ENCODE data around the gene TNS1. TPM values are rescaled to one million over a fixed set of nuclear protein-coding genes. Genes with fewer than 3 reads are reported as not detected.
A peak's percentile ranks its signal among the peaks of the same experiment; 100 is the strongest.

Gene TNS1
- polyA plus RNA-seq, 1 of the 3 experiments (the other 2 are of a cell fraction) = 12.1 TPM

DNA sequence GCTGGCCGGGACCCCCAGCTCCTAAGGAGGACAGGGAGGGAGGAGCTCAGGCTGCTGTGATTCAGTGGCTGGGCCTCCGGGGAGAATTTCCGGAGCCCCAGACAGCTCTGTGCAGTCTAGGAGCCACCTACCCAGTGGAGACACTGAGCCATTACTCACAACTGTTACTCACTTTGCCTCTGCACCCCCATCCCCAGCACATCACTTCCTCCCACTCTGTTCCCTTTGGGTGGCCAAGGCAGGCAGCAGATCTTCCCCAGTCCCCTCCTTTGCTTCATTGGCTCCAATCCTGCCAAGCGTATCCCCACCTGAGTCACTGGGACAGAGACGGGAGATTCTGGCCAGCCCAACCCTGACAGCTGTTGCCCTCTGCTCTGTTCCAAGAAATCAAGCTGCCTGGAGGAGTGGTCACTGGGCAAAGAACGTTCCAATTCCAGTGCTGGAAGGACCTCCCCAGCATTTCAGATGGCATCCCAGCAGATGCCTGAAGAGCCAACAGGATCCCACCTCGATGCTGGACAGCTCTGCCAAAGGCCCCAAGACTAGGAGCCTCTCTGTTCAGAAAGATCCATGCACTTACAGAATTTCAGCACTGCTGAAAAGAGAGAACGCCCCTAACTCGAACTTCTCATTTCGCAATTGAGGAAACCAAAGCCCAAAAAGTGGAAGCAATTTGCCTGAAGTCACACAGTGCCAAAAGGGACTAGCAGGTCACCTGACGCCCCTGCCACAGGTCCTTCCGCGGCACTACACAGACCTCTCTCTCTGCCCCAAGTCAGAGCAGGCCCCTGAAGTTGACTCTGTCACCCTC lies 68.3 kb downstream of the TNS1 start:
- Histone ChIP-seq H3K4me2 (peak overlapping the region; percentile 72), H3K9me2 (no peaks in the 10 kb centered on the region), H2AFZ (ENCODE audit: low read depth) (no peak overlapping the region), H3K36me3 (replicated peaks in 1 of 2; ENCODE audit: control insufficient read depth in 1 of 2, insufficient read depth in 2 of 2, low read length in 1 of 2) (peaks cover 0 to 2% of the 10 kb centered on the region in 2 experiments), H3K4me1 (ENCODE audit: control insufficient read depth in 1 of 2, insufficient read depth in 2 of 2, low read depth in 1 of 2, low read length in 1 of 2) (peaks cover 75 to 94% of the 10 kb centered on the region in 2 experiments), H3F3A (replicated peaks; ENCODE audit: insufficient read depth) (peaks cover 35% of the 10 kb centered on the region), H3K9ac (peak overlapping the region; percentile 43; the same call in 1 of the 2 replicates), H3K4me3 (ENCODE audit: low read depth in 2 of 2, low read length in 1 of 2) (0 out of 4 replicates have a peak overlapping the region, but pooled peaks of 1 of the 2 experiments have one; percentile 15), H3K9me3 (no peaks in the 10 kb centered on the region), H4K20me1 (ENCODE audit: insufficient read depth) (peaks cover 29% of the 10 kb centered on the region; the same call in 1 of the 2 replicates), H3K27ac (ENCODE audit: low read depth in 2 of 2, low read length in 1 of 2) (peak overlapping the region; percentile 86 to 96), H3K27me3 (ENCODE audit: insufficient read depth) (no peaks in the 10 kb centered on the region), H3K79me2 (ENCODE audit: insufficient read depth) (peaks cover 95% of the 10 kb centered on the region)
- no peak for DNase-seq
- ChIA-PET CTCF (interaction anchor here (0.7 to 14.7 kb wide), 10 partner anchors 12 to 146 kb away, joined by 3 to 129 read pairs (median 15); no protein-coding TSS in a partner anchor), POLR2A (interaction anchor here (1.0 to 3.9 kb wide), 4 partner anchors 9 to 46 kb away, joined by 3 to 28 read pairs (median 13); no protein-coding TSS in a partner anchor)
- WGBS (ENCODE audit: low lambda C conversion rate) = 44% methylated on average over 11 of the region's 13 CpGs
- TF ChIP-seq RAD21 (IDR thresholded peaks at IDR 0.05; ENCODE audit: low read length) = no peak
- no peak for TF ChIP-seq FOXJ3 (CRISPR knock-in tag; IDR thresholded peaks at IDR 0.05)
- TF ChIP-seq, protein P1, sequence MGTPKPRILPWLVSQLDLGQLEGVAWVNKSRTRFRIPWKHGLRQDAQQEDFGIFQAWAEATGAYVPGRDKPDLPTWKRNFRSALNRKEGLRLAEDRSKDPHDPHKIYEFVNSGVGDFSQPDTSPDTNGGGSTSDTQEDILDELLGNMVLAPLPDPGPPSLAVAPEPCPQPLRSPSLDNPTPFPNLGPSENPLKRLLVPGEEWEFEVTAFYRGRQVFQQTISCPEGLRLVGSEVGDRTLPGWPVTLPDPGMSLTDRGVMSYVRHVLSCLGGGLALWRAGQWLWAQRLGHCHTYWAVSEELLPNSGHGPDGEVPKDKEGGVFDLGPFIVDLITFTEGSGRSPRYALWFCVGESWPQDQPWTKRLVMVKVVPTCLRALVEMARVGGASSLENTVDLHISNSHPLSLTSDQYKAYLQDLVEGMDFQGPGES (IDR thresholded peaks at IDR 0.05; ENCODE audit: low read depth, low read length) = no peak
- TF ChIP-seq POLR2AphosphoS5 (IDR thresholded peaks at IDR 0.05; ENCODE audit: low read depth, low read length) = no peak
- TF ChIP-seq NFIC (IDR thresholded peaks at IDR 0.05; ENCODE audit: borderline replicate concordance) = peak; percentile 82
- 0 out of 2 replicates have a peak, but pooled peaks have one; percentile 45 for TF ChIP-seq GABPA (IDR thresholded peaks at IDR 0.05; ENCODE audit: low read depth)
- TF ChIP-seq, protein P2, sequence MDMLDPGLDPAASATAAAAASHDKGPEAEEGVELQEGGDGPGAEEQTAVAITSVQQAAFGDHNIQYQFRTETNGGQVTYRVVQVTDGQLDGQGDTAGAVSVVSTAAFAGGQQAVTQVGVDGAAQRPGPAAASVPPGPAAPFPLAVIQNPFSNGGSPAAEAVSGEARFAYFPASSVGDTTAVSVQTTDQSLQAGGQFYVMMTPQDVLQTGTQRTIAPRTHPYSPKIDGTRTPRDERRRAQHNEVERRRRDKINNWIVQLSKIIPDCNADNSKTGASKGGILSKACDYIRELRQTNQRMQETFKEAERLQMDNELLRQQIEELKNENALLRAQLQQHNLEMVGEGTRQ (IDR thresholded peaks at IDR 0.05; ENCODE audit: borderline replicate concordance, low read depth, low read length) = no peak
- 0 out of 2 replicates have a peak, but pooled peaks have one; percentile 15 for TF ChIP-seq SIN3A (IDR thresholded peaks at IDR 0.05; ENCODE audit: borderline replicate concordance, low read depth, low read length)
- TF ChIP-seq FOSL2 (IDR thresholded peaks at IDR 0.05; ENCODE audit: borderline replicate concordance, low read depth) = peak; percentile 80
- no peak; the same call in 1 of the 2 replicates for TF ChIP-seq TEAD4 (IDR thresholded peaks at IDR 0.05; ENCODE audit: borderline replicate concordance, insufficient read depth)
- no peak for TF ChIP-seq MEF2A (IDR thresholded peaks at IDR 0.05; ENCODE audit: borderline replicate concordance, low read depth)
- TF ChIP-seq, protein P3, sequence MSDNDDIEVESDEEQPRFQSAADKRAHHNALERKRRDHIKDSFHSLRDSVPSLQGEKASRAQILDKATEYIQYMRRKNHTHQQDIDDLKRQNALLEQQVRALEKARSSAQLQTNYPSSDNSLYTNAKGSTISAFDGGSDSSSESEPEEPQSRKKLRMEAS (IDR thresholded peaks at IDR 0.05; ENCODE audit: low read depth) = 0 out of 2 replicates have a peak, but pooled peaks have one; percentile 34
- TF ChIP-seq, protein P4, sequence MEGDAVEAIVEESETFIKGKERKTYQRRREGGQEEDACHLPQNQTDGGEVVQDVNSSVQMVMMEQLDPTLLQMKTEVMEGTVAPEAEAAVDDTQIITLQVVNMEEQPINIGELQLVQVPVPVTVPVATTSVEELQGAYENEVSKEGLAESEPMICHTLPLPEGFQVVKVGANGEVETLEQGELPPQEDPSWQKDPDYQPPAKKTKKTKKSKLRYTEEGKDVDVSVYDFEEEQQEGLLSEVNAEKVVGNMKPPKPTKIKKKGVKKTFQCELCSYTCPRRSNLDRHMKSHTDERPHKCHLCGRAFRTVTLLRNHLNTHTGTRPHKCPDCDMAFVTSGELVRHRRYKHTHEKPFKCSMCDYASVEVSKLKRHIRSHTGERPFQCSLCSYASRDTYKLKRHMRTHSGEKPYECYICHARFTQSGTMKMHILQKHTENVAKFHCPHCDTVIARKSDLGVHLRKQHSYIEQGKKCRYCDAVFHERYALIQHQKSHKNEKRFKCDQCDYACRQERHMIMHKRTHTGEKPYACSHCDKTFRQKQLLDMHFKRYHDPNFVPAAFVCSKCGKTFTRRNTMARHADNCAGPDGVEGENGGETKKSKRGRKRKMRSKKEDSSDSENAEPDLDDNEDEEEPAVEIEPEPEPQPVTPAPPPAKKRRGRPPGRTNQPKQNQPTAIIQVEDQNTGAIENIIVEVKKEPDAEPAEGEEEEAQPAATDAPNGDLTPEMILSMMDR (IDR thresholded peaks at IDR 0.05) = no peak
- TF ChIP-seq ELF1 (IDR thresholded peaks at IDR 0.05) = no peak
- TF ChIP-seq RCOR1 (IDR thresholded peaks at IDR 0.05; ENCODE audit: low read length) = no peak
- TF ChIP-seq, protein P5, sequence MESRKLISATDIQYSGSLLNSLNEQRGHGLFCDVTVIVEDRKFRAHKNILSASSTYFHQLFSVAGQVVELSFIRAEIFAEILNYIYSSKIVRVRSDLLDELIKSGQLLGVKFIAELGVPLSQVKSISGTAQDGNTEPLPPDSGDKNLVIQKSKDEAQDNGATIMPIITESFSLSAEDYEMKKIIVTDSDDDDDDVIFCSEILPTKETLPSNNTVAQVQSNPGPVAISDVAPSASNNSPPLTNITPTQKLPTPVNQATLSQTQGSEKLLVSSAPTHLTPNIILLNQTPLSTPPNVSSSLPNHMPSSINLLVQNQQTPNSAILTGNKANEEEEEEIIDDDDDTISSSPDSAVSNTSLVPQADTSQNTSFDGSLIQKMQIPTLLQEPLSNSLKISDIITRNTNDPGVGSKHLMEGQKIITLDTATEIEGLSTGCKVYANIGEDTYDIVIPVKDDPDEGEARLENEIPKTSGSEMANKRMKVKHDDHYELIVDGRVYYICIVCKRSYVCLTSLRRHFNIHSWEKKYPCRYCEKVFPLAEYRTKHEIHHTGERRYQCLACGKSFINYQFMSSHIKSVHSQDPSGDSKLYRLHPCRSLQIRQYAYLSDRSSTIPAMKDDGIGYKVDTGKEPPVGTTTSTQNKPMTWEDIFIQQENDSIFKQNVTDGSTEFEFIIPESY (IDR thresholded peaks at IDR 0.05; ENCODE audit: borderline replicate concordance, low read depth) = no peak
- no peak for TF ChIP-seq TAF1 (IDR thresholded peaks at IDR 0.05; ENCODE audit: borderline replicate concordance, low read depth, low read length)
- peak; percentile 86 for TF ChIP-seq TCF12 (IDR thresholded peaks at IDR 0.05)
- peak; percentile 63; the same call in 1 of the 2 replicates for TF ChIP-seq FOXM1 (IDR thresholded peaks at IDR 0.05; ENCODE audit: low read depth)
- TF ChIP-seq RXRA (IDR thresholded peaks at IDR 0.05; ENCODE audit: borderline replicate concordance, low read depth) = peak; percentile 74
- TF ChIP-seq JUND (IDR thresholded peaks at IDR 0.05) = peak; percentile 55; the same call in 1 of the 2 replicates
- TF ChIP-seq GATA2 (CRISPR knock-in tag; IDR thresholded peaks at IDR 0.05) = no peak
